Breast epithelium (tissue), 3 donors: Measurements from ENCODE around the gene RPA1.

ENCODE experiments used
- CTCF ChIP-seq, 3 donors: fragments of 450-650 bp; IDR thresholded peaks; one replicate each; pipeline ENCODE4 v1.5.1; 2016 to 2017; ENCODE audit warnings: antibody characterized with exemption in 3 of 3, mild to moderate bottlenecking in 3 of 3, moderate library complexity in 3 of 3
- POLR2A ChIP-seq: fragments of 450-650 bp; IDR thresholded peaks from one replicate; pipeline ENCODE4 v1.6.1; 2016; ENCODE audit warnings: antibody characterized with exemption, mild to moderate bottlenecking, moderate library complexity

GRCh38 chr17:1803280-1803679, 26.5 kb upstream of the RPA1 start:
- no peak for TF ChIP-seq CTCF (IDR thresholded peaks at IDR 0.05)
- no peak for TF ChIP-seq POLR2A
